HG03280 (cell line): ENCODE results near the gene LTBR.
A peak's percentile ranks its signal among the peaks of the same experiment; 100 is the strongest.
"Not testable (repeated sequence)": the region's sequence is repeated elsewhere in the genome, so short reads cannot be mapped to it uniquely, and the experiment has no call there.

ENCODE experiments used
- ATAC-seq: cut with Tn5 transposase; IDR thresholded peaks from one replicate; pipeline ENCODE4 v1.9.1; 2021; ENCODE audit warnings: mild to moderate bottlenecking, moderate library complexity; ENCODE audit not compliant: unreplicated experiment

LTBR gene

GRCh38 chr12:6383572-6384498, at the start of gene LTBR:
LTBR (plus strand) TSS chr12:6384162; CDS start chr12:6384359, 197 bp downstream.
- ATAC-seq, result no peak

GRCh38 chr12:6334359-6334758, 49.6 kb upstream of the LTBR start:
- no peak for ATAC-seq

- ATAC-seq, result no peak
These were observed 49.0 kb upstream of the LTBR start for GRCh38 chr12:6334940-6335450.

- peak; percentile 66 for ATAC-seq
These were observed 48.4 kb upstream of the LTBR start for GRCh38 chr12:6335451-6336078.

- no peak for ATAC-seq
These were observed 47.7 kb upstream of the LTBR start for GRCh38 chr12:6336079-6336888.

- ATAC-seq, result no peak
These were observed 46.8 kb upstream of the LTBR start for GRCh38 chr12:6336889-6337853.

- ATAC-seq, result no peak
These were observed 46.0 kb upstream of the LTBR start for GRCh38 chr12:6337958-6338433.

- ATAC-seq, result not testable (repeated sequence)
These were observed 45.4 kb upstream of the LTBR start for GRCh38 chr12:6338536-6338935.

GRCh38 chr12:6338955-6339354, 45.0 kb upstream of the LTBR start:
- no peak for ATAC-seq

- ATAC-seq, result no peak
These were observed 43.8 kb upstream of the LTBR start for GRCh38 chr12:6340032-6340638.

- ATAC-seq, result no peak
These were observed 43.1 kb upstream of the LTBR start for GRCh38 chr12:6340745-6341416.

GRCh38 chr12:6341417-6342139, 42.4 kb upstream of the LTBR start, which contains the start of gene TNFRSF1A:
TNFRSF1A (minus strand) TSS chr12:6342076; CDS start chr12:6341814, 262 bp downstream.
- ATAC-seq, result no peak

GRCh38 chr12:6342140-6342889, 41.6 kb upstream of the LTBR start:
- no peak for ATAC-seq

- ATAC-seq, result no peak
These were observed 40.4 kb upstream of the LTBR start for GRCh38 chr12:6343518-6343917.

- not testable (repeated sequence) for ATAC-seq
These were observed 39.8 kb upstream of the LTBR start for GRCh38 chr12:6344101-6344660.

GRCh38 chr12:6345319-6346091, 38.5 kb upstream of the LTBR start:
- no peak for ATAC-seq
